Fibroblast of villous mesenchyme (primary cell): ENCODE results near the gene RAC2. TPM values are rescaled to one million over a fixed set of nuclear protein-coding genes. Genes with fewer than 3 reads are reported as not detected.
A peak's percentile ranks its signal among the peaks of the same experiment; 100 is the strongest.

Experiments
- DNase-seq: peaks from one replicate; pipeline ENCODE4 v3.0.0-alpha.2; 2010; ENCODE audit warnings: low read depth
- H3K4me3 ChIP-seq: 2 replicates; pipeline ENCODE4 v1.5.1; 2011; ENCODE audit warnings: low read depth, mild to moderate bottlenecking, low read length
- CTCF ChIP-seq: IDR thresholded peaks from 2 replicates; pipeline ENCODE4 v1.5.1; 2012; ENCODE audit warnings: low read depth, mild to moderate bottlenecking, low read length; ENCODE audit not compliant: insufficient read depth
- total RNA-seq: library from RNA; depleted of rRNA; stranded (reverse); fragments of >200 nt; gene quantifications from 2 replicates; pipeline ENCODE4 v1.2.3, GENCODE V29; 2012

Gene RAC2
- total RNA-seq, 1 donor: 11.2 TPM

DNA sequence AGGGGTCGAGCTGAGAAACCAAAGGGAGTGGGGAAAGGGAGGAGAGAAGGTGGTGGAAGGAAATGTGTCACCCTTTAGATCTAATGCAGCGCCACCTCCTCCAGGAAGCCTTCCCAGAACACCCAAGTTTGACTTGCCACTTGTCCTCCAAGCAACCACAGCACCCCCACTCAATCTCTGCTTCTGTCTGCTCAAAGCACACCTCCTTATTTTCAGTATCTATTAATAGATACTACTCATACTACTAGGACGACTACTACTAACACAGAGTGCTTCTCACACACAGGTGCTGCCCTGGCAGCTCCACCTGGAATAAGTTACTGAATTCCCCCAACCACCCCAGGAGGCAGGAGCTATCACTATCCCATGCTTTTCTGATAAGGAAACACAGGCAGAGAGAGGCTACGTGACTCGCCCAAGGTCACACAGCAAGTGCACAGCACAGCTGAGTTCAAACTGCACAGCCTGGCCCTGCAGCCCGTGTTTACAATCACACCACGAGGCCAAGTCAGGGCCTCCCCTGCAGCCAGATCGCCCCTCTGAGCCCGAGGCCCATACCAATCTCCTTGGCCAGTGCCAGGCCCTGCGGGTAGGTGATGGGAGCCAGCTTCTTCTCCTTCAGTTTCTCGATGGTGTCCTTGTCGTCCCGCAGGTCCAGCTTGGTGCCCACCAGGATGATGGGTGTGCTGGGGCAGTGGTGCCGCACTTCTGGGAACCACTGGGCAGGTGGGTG is 13.2 kb downstream of the RAC2 start:
- no peak for DNase-seq
- H3K4me3 ChIP-seq: no peak overlapping the region

GRCh38 chr22:37229805-37230672 is 14.0 kb downstream of the RAC2 start:
- DNase-seq: peak; percentile 32
- no peak overlapping the region for H3K4me3 ChIP-seq
- TF ChIP-seq CTCF: no peak

More for the DNA sequence above, 13.2 kb downstream of the RAC2 start:
- TF ChIP-seq CTCF: no peak

- DNase-seq: peak; percentile 83
- no peak for TF ChIP-seq CTCF
- no peak overlapping the region for H3K4me3 ChIP-seq
Measured at GRCh38 chr22:37229012-37229804, 14.9 kb downstream of the RAC2 start.

- no peak overlapping the region for H3K4me3 ChIP-seq
- no peak for TF ChIP-seq CTCF
- peak; percentile 37 for DNase-seq
Measured at GRCh38 chr22:37228106-37229011, 15.7 kb downstream of the RAC2 start.

GRCh38 chr22:37226514-37226913 is 17.6 kb downstream of the RAC2 start:
- no peak overlapping the region for H3K4me3 ChIP-seq
- DNase-seq: no peak
- no peak for TF ChIP-seq CTCF

DNA sequence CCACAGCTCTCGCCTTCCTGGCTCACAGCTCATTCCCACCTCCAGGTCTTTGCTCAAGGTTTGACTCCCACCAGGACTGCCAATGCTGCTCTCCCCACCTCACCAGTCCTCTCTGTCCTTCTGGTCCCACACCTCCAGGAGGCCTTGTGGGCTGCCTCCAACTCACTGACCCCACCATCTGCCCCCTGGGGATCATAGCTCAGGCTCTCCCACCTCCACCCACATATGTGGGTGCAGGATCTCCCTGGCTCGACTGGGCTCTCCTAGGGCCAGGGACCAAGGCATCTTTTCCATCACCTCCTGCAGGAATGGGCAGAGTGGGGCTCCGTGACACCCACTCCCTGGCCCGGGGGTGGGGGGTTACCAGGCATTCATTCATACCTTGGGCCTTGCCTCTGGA is 18.0 kb downstream of the RAC2 start:
- H3K4me3 ChIP-seq: no peak overlapping the region
- TF ChIP-seq CTCF: no peak
- no peak for DNase-seq
